ENCODE measurements around the gene NAA38. TPM values are rescaled to one million over a fixed set of nuclear protein-coding genes. Genes with fewer than 3 reads are reported as not detected.

NAA38 gene
- total RNA-seq, 4 donors from 2014 or later, result 57.4 to 133 (median 96.6) TPM

- TF ChIP-seq CTCF (IDR thresholded peaks at IDR 0.05 in 4 of 5, conservative IDR thresholded peaks at IDR 0.05 in 1 of 5) (no peak), POLR2A (IDR thresholded peaks at IDR 0.05) (no peak)
- no peaks in the 10 kb centered on the region for H3K36me3 ChIP-seq
- no peaks in the 10 kb centered on the region for H3K9me3 ChIP-seq
- ATAC-seq, result no peak
- H3K4me1 ChIP-seq, result no peaks in the 10 kb centered on the region
- no peak overlapping the region for H3K27ac ChIP-seq
- in situ Hi-C loops (cut with MboI; ENCODE audit: low sequenced_read_pairs in 4 of 4), result no loop called here
- no peaks in the 10 kb centered on the region for H3K27me3 ChIP-seq
- no peak overlapping the region for H3K4me3 ChIP-seq
- intact Hi-C loops (cut with DNase I; ENCODE audit: low total_unique reads), result no loop called here
- no peak for DNase-seq
These were observed 50.2 kb downstream of the NAA38 start for GRCh38 chr17:7807206-7807605.

Other genes starting within 250 kb of the NAA38 start
- 100 to 1,000 TPM; 100 to 174 (median 140) TPM for gene FXR2, start 242.7 kb downstream of the NAA38 start, total RNA-seq
- gene SAT2, start 229.7 kb downstream of the NAA38 start, total RNA-seq, result 10 to 100 TPM; 38.4 to 79.4 (median 60.4) TPM
- gene SHBG, start 227.4 kb downstream of the NAA38 start, total RNA-seq, result not detected
- gene ATP1B2, start 206.6 kb downstream of the NAA38 start, total RNA-seq, result under 1 TPM; 0.10 to 0.81 (median 0.21) TPM
- 10 to 100 TPM; 14.1 to 17.0 (median 15.4) TPM for gene TP53, start 170.1 kb downstream of the NAA38 start, total RNA-seq
- gene WRAP53, start 169.1 kb downstream of the NAA38 start, total RNA-seq, result 1 to 10 TPM; 2.6 to 5.8 (median 3.7) TPM
- gene EFNB3, start 152.4 kb downstream of the NAA38 start, total RNA-seq, result under 1 TPM in 3 of 4 donors, not detected in 1; 0.13 to 0.46 (median 0.31) TPM
- not detected for gene DNAH2, start 139.8 kb downstream of the NAA38 start, total RNA-seq
- 1 to 10 TPM; 1.9 to 8.2 (median 4.4) TPM for gene KDM6B, start 23.3 kb downstream of the NAA38 start, total RNA-seq
- gene TMEM88, start 2.5 kb downstream of the NAA38 start, total RNA-seq, result 10 to 100 TPM; 18.8 to 56.8 (median 27.9) TPM
- gene CYB5D1, start 444 bp upstream of the NAA38 start, total RNA-seq, result 10 to 100 TPM in 2 of 4 donors, 1 to 10 TPM in 2; 4.1 to 14.7 (median 9.0) TPM
- gene CHD3, start 31.2 kb upstream of the NAA38 start, total RNA-seq, result 1 to 10 TPM; 5.4 to 7.7 (median 6.0) TPM
- gene RNF227, start 58.7 kb upstream of the NAA38 start, total RNA-seq, result 1 to 10 TPM in 1 of 4 donors, under 1 TPM in 2, not detected in 1; 0.51 to 1.2 (median 0.62) TPM
- gene KCNAB3, start 72.3 kb upstream of the NAA38 start, total RNA-seq, result under 1 TPM in 1 of 4 donors, not detected in 3; 0.42 TPM
- gene TRAPPC1, start 74.4 kb upstream of the NAA38 start, total RNA-seq, result 10 to 100 TPM; 19.4 to 41.7 (median 30.0) TPM
- gene CNTROB, start 74.6 kb upstream of the NAA38 start, total RNA-seq, result 10 to 100 TPM in 1 of 4 donors, 1 to 10 TPM in 3; 3.6 to 14.3 (median 7.2) TPM
- gene GUCY2D, start 145.1 kb upstream of the NAA38 start, total RNA-seq, result not detected
- gene ALOX15B, start 181.5 kb upstream of the NAA38 start, total RNA-seq, result 1 to 10 TPM in 1 of 4 donors, under 1 TPM in 3; 0.15 to 1.0 (median 0.69) TPM
- not detected for gene ALOX12B, start 230.2 kb upstream of the NAA38 start, total RNA-seq

Data from gastrocnemius medialis (tissue), 4 donors.